GM06990 (cell line): ENCODE measurements around the gene TIMP3.

ENCODE experiments used
- DNase-seq: peaks from one replicate; pipeline ENCODE4 v3.0.0-alpha.2; 2011; ENCODE audit not compliant: insufficient read length; ENCODE audit errors: extremely low read depth
- H3K27me3 ChIP-seq: replicated peaks from 2 replicates; pipeline ENCODE4 v1.6.0; 2011; ENCODE audit warnings: low read length; ENCODE audit not compliant: control insufficient read depth, insufficient read depth
- H3K36me3 ChIP-seq: 2 replicates; pipeline ENCODE4 v1.5.1; 2011; ENCODE audit warnings: low read length; ENCODE audit not compliant: control insufficient read depth, insufficient read depth
- H3K4me3 ChIP-seq: replicated peaks from 2 replicates; pipeline ENCODE4 v1.5.1; 2011; ENCODE audit warnings: low read depth, mild to moderate bottlenecking, control low read depth, low read length
- TF ChIP-seq, protein P1 (sequence below): IDR thresholded peaks from 2 replicates; pipeline ENCODE4 v1.5.1; 2011; ENCODE audit warnings: low read length, control low read depth, mild to moderate bottlenecking, inconsistent platforms; ENCODE audit not compliant: insufficient read depth, poor library complexity, severe bottlenecking

The TIMP3 gene

DNA sequence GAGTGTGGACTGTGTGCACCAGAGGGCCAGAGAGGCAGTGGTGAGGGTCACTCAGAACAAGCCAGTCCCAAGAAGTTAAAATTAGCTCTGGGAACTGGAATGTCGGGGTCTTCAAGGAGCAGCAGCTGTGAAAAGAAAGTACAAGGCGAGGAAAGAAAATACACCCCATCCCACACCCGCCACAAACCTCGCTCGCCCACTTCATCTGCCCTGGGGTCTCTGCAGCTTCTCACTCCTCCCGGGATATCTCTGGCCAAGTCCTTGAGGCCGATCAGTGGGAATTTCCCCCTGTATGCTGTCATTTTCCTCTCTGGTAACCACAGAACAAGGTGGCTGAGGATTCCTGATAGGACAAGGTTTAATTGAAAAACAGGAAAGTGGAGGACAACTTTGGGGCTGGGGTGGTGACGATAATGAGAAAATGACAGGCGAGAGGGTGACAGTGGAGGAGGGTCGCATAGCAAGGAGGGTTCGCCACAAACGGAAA is 36.3 kb upstream of the TIMP3 start:
- H3K36me3 ChIP-seq = no peaks in the 10 kb centered on the region
- H3K27me3 ChIP-seq = no peaks in the 10 kb centered on the region; the same call in none of the 2 replicates
- TF ChIP-seq, protein P1, sequence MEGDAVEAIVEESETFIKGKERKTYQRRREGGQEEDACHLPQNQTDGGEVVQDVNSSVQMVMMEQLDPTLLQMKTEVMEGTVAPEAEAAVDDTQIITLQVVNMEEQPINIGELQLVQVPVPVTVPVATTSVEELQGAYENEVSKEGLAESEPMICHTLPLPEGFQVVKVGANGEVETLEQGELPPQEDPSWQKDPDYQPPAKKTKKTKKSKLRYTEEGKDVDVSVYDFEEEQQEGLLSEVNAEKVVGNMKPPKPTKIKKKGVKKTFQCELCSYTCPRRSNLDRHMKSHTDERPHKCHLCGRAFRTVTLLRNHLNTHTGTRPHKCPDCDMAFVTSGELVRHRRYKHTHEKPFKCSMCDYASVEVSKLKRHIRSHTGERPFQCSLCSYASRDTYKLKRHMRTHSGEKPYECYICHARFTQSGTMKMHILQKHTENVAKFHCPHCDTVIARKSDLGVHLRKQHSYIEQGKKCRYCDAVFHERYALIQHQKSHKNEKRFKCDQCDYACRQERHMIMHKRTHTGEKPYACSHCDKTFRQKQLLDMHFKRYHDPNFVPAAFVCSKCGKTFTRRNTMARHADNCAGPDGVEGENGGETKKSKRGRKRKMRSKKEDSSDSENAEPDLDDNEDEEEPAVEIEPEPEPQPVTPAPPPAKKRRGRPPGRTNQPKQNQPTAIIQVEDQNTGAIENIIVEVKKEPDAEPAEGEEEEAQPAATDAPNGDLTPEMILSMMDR = no peak
- no peak overlapping the region for H3K4me3 ChIP-seq
- no peak for DNase-seq

DNA sequence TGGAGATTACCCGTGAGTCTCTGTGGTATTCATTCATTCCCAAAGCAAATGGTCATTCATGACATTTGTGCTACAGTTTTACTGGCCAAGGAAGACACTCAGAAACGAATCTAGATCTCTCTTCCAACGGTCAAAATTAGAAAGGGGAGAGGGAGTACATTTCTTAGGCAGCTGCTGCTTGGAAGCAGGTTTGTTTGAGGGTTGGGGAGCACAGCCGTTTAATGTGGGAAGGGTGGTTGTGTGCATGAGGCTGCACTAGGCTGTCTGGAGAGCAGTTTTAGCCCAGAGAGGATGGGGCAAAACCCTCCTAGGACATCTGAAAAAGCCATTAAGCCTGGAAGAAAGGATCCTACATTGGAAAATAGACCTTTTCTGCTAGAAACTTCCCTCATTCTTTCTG is 29.7 kb upstream of the TIMP3 start:
- TF ChIP-seq, protein P1 = no peak
- Histone ChIP-seq H3K27me3 (no peaks in the 10 kb centered on the region; the same call in none of the 2 replicates), H3K36me3 (no peaks in the 10 kb centered on the region), H3K4me3 (no peak overlapping the region)
- DNase-seq = no peak

DNA sequence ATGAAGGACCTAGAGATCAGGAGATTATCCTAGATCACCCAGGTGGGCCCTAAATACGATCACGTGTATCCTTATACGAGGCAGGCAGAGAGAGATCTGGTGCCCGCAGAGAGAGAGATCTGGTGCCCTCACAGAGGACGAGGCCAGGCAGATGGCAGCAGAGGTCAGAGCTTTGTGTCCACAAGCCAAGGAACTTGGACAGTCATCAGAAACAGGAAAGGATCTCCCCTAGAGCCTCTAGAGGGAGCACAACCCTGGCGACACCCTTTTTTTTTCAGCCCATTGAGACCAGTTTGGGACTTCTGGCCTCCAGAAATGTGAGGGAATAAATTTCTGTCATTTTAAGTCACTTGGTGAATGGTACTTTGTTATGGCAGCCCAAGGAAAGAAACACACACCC is 25.5 kb upstream of the TIMP3 start:
- no peak for DNase-seq
- TF ChIP-seq, protein P1 = peak; percentile 56
- Histone ChIP-seq H3K36me3 (no peaks in the 10 kb centered on the region), H3K4me3 (no peak overlapping the region), H3K27me3 (no peaks in the 10 kb centered on the region; the same call in 1 of the 2 replicates)

DNA sequence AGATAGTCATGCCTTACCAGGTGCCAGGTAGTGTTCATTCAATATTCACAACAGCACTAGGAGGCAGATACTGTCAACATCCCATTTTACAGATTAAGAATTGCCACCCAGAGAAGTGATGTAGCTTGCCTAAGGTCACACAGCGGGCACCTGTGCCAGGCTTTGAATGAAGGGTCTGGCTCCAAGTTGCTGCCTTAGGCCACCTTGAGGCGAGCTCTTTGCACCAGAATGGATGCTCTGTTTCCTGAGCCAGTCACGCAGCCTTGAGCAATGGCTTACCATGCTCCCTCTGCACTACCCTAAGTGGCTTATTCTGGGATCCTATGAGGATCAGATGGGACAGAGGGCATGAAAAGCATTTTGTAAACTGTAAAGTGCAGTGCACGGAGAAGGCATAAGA is 25.1 kb upstream of the TIMP3 start:
- no peak for DNase-seq
- H3K27me3 ChIP-seq = no peaks in the 10 kb centered on the region; the same call in 1 of the 2 replicates
- no peak overlapping the region for H3K4me3 ChIP-seq
- H3K36me3 ChIP-seq = no peaks in the 10 kb centered on the region
- TF ChIP-seq, protein P1 = no peak

DNA sequence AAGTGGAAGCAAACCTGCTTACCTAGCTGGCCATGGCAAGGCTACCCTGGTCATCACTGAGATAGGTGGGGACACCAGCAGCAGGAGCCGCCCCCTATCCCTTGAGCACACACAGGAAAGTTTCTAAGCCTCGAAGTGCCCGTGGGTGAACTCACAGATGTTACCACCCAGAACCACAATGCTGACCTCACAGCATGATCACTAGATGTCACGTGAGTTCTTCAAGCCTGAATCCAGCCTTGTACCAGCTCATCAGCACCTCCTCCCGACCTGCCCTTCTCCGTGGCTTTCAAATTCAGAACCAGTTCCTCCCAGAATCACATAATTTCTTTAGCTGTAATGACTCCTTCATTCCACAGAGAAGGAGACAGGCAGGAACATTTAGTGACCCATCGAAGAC is 24.7 kb upstream of the TIMP3 start:
- Histone ChIP-seq H3K36me3 (no peaks in the 10 kb centered on the region), H3K27me3 (no peaks in the 10 kb centered on the region; the same call in 1 of the 2 replicates), H3K4me3 (no peak overlapping the region)
- DNase-seq = no peak
- TF ChIP-seq, protein P1 = no peak

DNA sequence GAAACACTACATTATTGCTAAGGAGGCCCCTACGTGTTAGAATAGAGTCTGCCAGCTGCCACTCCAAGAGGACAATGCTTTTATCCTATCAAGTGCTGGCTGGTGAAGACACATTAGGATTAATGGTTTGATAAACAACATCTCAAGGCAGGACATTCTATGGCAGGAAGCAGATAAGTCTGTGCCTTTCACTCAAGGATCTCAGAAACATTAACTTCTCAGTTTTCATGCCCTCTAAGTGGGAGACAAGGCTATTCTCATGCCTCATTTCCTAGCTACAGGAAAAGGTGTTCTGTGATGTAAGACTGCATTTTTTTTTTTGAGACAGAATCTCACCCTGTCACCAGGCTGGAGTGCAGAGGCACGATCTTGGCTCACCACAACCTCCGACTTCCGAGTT is 23.5 kb upstream of the TIMP3 start:
- no peak for DNase-seq
- no peaks in the 10 kb centered on the region for H3K27me3 ChIP-seq
- no peaks in the 10 kb centered on the region for H3K36me3 ChIP-seq
- H3K4me3 ChIP-seq = no peak overlapping the region
- TF ChIP-seq, protein P1 = no peak
